ENCODE measurements around the gene TAB2. TPM values are rescaled to one million over a fixed set of nuclear protein-coding genes. Genes with fewer than 3 reads are reported as not detected.
A peak's percentile ranks its signal among the peaks of the same experiment; 100 is the strongest.

TAB2 gene
- polyA plus RNA-seq, 3 donors from 2014 or later: 1.1 to 8.5 (median 3.8) TPM

DNA sequence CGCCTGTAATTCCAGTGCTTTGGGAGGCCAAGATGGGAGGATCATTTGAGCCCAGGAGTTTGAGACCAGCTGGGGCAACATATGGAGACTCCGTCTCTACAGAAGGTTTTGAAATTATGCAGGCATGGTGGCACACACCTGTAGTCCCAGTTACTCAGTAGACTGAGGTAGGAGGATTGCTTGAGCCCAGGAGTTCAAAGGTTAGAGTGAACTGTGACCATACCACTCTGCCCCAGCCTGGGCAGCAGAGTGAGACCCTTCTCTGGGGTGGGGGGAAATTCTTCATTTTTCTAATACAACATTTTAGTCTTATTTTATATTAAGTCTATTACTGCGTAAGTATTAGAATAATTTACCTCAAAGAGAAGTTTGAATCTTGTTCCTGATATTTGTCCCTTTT, 62.5 kb downstream of the TAB2 start:
- H3K4me3 Mint-ChIP-seq: no peak overlapping the region
- peaks cover 0 to 2% (median 0%) of the 10 kb centered on the region in 3 donors for H3K27me3 Mint-ChIP-seq (ENCODE audit: low read depth in 3 of 3)
- peaks cover 19 to 32% (median 20%) of the 10 kb centered on the region in 3 donors for H3K36me3 Mint-ChIP-seq
- H3K9me3 Mint-ChIP-seq: no peaks in the 10 kb centered on the region
- H3K27ac Mint-ChIP-seq: no peak overlapping the region
- no peak for DNase-seq
- H3K4me1 Mint-ChIP-seq: peaks cover 20 to 37% of the 10 kb centered on the region in 2 donors

GRCh38 chr6:149380523-149380922, 63.0 kb downstream of the TAB2 start:
- no peak overlapping the region for H3K4me3 Mint-ChIP-seq
- H3K36me3 Mint-ChIP-seq: peaks cover 19 to 32% (median 20%) of the 10 kb centered on the region in 3 donors
- no peak overlapping the region for H3K27ac Mint-ChIP-seq
- no peak for DNase-seq
- peaks cover 0 to 2% (median 0%) of the 10 kb centered on the region in 3 donors for H3K27me3 Mint-ChIP-seq (ENCODE audit: low read depth in 3 of 3)
- H3K4me1 Mint-ChIP-seq: peaks cover 19 to 36% of the 10 kb centered on the region in 2 donors
- H3K9me3 Mint-ChIP-seq: no peaks in the 10 kb centered on the region

DNA sequence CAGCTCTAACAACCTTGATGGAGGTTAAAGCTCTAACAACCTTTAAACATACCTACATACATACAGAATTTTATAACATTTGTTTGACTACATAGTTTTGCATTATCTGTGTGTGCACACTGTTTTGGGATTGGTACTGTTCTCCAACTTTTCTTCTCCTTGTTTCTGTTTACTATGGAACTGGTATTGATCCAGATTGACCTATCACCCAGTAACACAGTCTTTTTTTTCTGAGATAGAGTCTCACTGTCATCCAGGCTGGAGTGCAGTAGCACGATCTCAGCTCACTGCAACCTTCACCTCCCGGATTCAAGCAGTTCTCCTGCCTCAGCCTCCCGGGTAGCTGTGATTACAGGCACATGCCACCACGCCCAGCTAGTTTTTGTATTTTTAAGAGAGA, 65.9 kb downstream of the TAB2 start:
- Mint-ChIP-seq H3K36me3 (peaks cover 31 to 45% (median 35%) of the 10 kb centered on the region in 3 donors), H3K27ac (no peak overlapping the region), H3K9me3 (peaks cover 0 to 7% (median 2%) of the 10 kb centered on the region in 6 donors), H3K4me3 (no peak overlapping the region), H3K4me1 (peaks cover 28 to 46% of the 10 kb centered on the region in 2 donors), H3K27me3 (ENCODE audit: low read depth in 3 of 3) (peaks cover 0 to 2% (median 0%) of the 10 kb centered on the region in 3 donors)
- no peak for DNase-seq

- no peak for DNase-seq
- Mint-ChIP-seq H3K27ac (no peak overlapping the region), H3K4me1 (peaks cover 27 to 47% of the 10 kb centered on the region in 2 donors), H3K4me3 (no peak overlapping the region), H3K36me3 (peaks cover 21 to 35% (median 26%) of the 10 kb centered on the region in 3 donors), H3K9me3 (peaks cover 0 to 7% (median 2%) of the 10 kb centered on the region in 6 donors), H3K27me3 (ENCODE audit: low read depth in 3 of 3) (peaks cover 0 to 2% (median 0%) of the 10 kb centered on the region in 3 donors)
These were observed 67.0 kb downstream of the TAB2 start for GRCh38 chr6:149384464-149384863.

DNA sequence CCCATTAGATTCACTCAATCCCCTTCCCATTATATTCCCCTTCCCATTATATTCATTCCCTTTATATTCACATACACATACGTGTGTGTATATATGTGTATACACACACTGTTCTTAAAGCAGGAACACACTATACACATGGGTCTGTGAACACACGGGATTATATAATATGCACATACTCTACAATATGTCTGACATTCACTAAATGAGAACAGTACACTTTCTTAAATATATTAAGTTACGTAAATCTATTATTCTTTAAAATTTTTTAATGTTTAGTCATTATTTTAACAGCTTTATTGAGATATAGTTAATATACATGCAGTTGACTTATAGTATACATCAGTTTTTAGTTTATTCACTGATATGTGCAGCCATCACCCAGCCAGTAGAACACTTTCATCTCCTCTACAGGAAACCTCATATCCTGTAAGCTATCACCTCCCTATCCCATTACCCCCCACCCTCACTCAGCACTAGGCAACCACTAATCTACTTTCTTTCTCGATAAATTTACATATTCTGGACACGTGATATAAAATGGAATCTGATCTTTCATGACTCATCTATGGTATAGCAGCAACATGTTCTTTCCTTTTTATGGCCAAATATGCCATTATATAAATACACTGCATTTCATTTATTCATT, 68.6 kb downstream of the TAB2 start:
- H3K27me3 Mint-ChIP-seq (ENCODE audit: low read depth in 3 of 3): peaks cover 0 to 2% (median 0%) of the 10 kb centered on the region in 3 donors
- peaks cover 27 to 36% (median 31%) of the 10 kb centered on the region in 3 donors for H3K36me3 Mint-ChIP-seq
- H3K27ac Mint-ChIP-seq: peak overlapping the region in 4 of 6 donors; percentile 19 to 71 (median 54)
- peaks cover 0 to 7% (median 2%) of the 10 kb centered on the region in 6 donors for H3K9me3 Mint-ChIP-seq
- H3K4me1 Mint-ChIP-seq: peaks cover 25 to 57% of the 10 kb centered on the region in 2 donors
- DNase-seq: no peak
- H3K4me3 Mint-ChIP-seq: peak overlapping the region in 3 of 5 donors; percentile 9 to 12 (median 11)

- no peak overlapping the region for H3K4me3 Mint-ChIP-seq
- peaks cover 24 to 32% (median 27%) of the 10 kb centered on the region in 3 donors for H3K36me3 Mint-ChIP-seq
- no peak for DNase-seq
- peaks cover 0 to 7% (median 2%) of the 10 kb centered on the region in 6 donors for H3K9me3 Mint-ChIP-seq
- H3K27me3 Mint-ChIP-seq (ENCODE audit: low read depth in 3 of 3): peaks cover 0 to under 1% (median 0%) of the 10 kb centered on the region in 3 donors
- H3K4me1 Mint-ChIP-seq: peaks cover 24 to 66% of the 10 kb centered on the region in 2 donors
- no peak overlapping the region for H3K27ac Mint-ChIP-seq
These were observed 70.4 kb downstream of the TAB2 start for GRCh38 chr6:149387779-149388512.

GRCh38 chr6:149389509-149390297, 72.2 kb downstream of the TAB2 start:
- peaks cover 19 to 27% (median 23%) of the 10 kb centered on the region in 3 donors for H3K36me3 Mint-ChIP-seq
- no peak for DNase-seq
- H3K4me1 Mint-ChIP-seq: peaks cover 34 to 73% of the 10 kb centered on the region in 2 donors
- H3K27me3 Mint-ChIP-seq (ENCODE audit: low read depth in 3 of 3): no peaks in the 10 kb centered on the region
- H3K4me3 Mint-ChIP-seq: no peak overlapping the region
- H3K9me3 Mint-ChIP-seq: peaks cover 0 to 7% (median 2%) of the 10 kb centered on the region in 6 donors
- no peak overlapping the region for H3K27ac Mint-ChIP-seq

DNA sequence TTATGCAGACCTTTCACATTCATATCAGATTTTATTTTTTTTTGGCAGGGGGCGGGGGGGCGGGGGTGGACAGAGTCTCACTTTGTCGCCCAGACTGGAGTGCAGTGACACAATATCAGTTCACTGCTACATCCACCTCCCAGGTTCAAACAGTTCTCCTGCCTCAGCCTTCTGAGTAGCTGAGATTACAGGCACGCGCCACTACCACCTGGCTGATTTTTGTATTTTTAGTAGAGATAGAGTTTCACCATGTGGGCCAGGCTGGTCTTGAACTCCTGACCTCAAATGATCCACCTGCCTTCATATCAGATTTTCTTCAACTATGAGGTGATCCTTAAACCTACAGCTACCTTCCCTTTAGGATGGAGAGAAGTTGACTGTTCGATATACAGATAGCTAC, 74.6 kb downstream of the TAB2 start:
- Mint-ChIP-seq H3K36me3 (peaks cover 17 to 24% (median 18%) of the 10 kb centered on the region in 3 donors), H3K4me1 (peaks cover 21 to 73% of the 10 kb centered on the region in 2 donors), H3K27ac (no peak overlapping the region), H3K4me3 (no peak overlapping the region), H3K27me3 (ENCODE audit: low read depth in 3 of 3) (no peaks in the 10 kb centered on the region), H3K9me3 (peaks cover 0 to 2% (median 0%) of the 10 kb centered on the region in 6 donors)
- no peak for DNase-seq

- no peak for DNase-seq
- H3K4me3 Mint-ChIP-seq: no peak overlapping the region
- peaks cover 21 to 69% of the 10 kb centered on the region in 2 donors for H3K4me1 Mint-ChIP-seq
- no peaks in the 10 kb centered on the region for H3K27me3 Mint-ChIP-seq (ENCODE audit: low read depth in 3 of 3)
- peaks cover 15 to 22% (median 18%) of the 10 kb centered on the region in 3 donors for H3K36me3 Mint-ChIP-seq
- H3K27ac Mint-ChIP-seq: peak overlapping the region in 2 of 6 donors; percentile 55 to 67
- peaks cover 0 to 2% (median 0%) of the 10 kb centered on the region in 6 donors for H3K9me3 Mint-ChIP-seq
These were observed 75.0 kb downstream of the TAB2 start for GRCh38 chr6:149392535-149392934.

GRCh38 chr6:149393002-149393679, 75.6 kb downstream of the TAB2 start:
- H3K36me3 Mint-ChIP-seq: peaks cover 17 to 20% (median 19%) of the 10 kb centered on the region in 3 donors

GRCh38 chr6:149395185-149395584, 77.7 kb downstream of the TAB2 start:
- H3K27ac Mint-ChIP-seq: peak overlapping the region in 1 of 6 donors; percentile 21
- H3K27me3 Mint-ChIP-seq (ENCODE audit: low read depth in 3 of 3): no peaks in the 10 kb centered on the region
- H3K4me1 Mint-ChIP-seq: peaks cover 21 to 60% of the 10 kb centered on the region in 2 donors
- H3K4me3 Mint-ChIP-seq: no peak overlapping the region
- no peaks in the 10 kb centered on the region for H3K9me3 Mint-ChIP-seq
- DNase-seq: no peak
- peaks cover 22 to 26% (median 26%) of the 10 kb centered on the region in 3 donors for H3K36me3 Mint-ChIP-seq

More at GRCh38 chr6:149393002-149393679, 75.6 kb downstream of the TAB2 start:
- Mint-ChIP-seq H3K27me3 (ENCODE audit: low read depth in 3 of 3) (no peaks in the 10 kb centered on the region), H3K27ac (no peak overlapping the region), H3K4me1 (peaks cover 21 to 66% of the 10 kb centered on the region in 2 donors), H3K4me3 (no peak overlapping the region), H3K9me3 (no peaks in the 10 kb centered on the region)
- no peak for DNase-seq

DNA sequence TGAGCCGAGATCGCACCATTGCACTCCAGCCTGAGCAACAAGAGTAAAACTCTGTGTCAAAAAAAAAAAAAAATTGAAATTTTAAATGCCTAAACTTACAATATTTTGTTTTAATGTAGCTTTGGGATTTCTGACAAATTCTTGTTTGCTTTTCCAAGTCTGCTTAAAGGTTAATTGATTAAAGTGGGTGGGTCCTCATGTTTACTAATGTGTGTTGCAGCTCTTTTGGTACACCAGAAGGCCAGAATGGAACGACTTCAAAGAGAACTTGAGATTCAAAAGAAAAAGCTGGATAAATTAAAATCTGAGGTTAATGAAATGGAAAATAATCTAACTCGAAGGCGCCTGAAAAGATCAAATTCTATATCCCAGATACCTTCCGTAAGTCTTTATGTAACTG, 79.9 kb downstream of the TAB2 start:
- DNase-seq: no peak
- Mint-ChIP-seq H3K4me1 (peaks cover 19 to 44% of the 10 kb centered on the region in 2 donors), H3K36me3 (peaks cover 20 to 38% (median 21%) of the 10 kb centered on the region in 3 donors), H3K27ac (no peak overlapping the region), H3K9me3 (no peaks in the 10 kb centered on the region), H3K4me3 (no peak overlapping the region), H3K27me3 (ENCODE audit: low read depth in 3 of 3) (no peaks in the 10 kb centered on the region)

- Mint-ChIP-seq H3K9me3 (no peaks in the 10 kb centered on the region), H3K4me3 (no peak within 1 kb of the TSS), H3K4me1 (peaks cover 1 to 17% of the 10 kb centered on the region in 2 donors), H3K36me3 (peaks cover 26 to 48% (median 29%) of the 10 kb centered on the region in 3 donors), H3K27ac (peak within 1 kb of the TSS in 1 of 6 donors; percentile 2), H3K27me3 (ENCODE audit: low read depth in 3 of 3) (no peaks in the 10 kb centered on the region)
- DNase-seq: no peak
These were observed 82.5 kb downstream of the TAB2 start, which contains the start of gene SUMO4 for GRCh38 chr6:149400050-149400449. SUMO4 (plus strand) TSS chr6:149400262; CDS start chr6:149400392, 130 bp downstream.

Measured in immature natural killer cell (primary cell).